T47D (cell line): ENCODE measurements around the gene DHX38.
"Not testable (repeated sequence)": the region's sequence is repeated elsewhere in the genome, so short reads cannot be mapped to it uniquely, and the experiment has no call there.

Experiments used
- DNase-seq, 2 experiments: peaks; one replicate each; pipeline versions ENCODE4 v3.0.0 to v3.0.0-alpha.2; 2011 to 2012; ENCODE audit warnings: low read depth in 1 of 2, low spot score in 1 of 2
- JUND ChIP-seq: IDR thresholded peaks from 2 replicates; pipeline ENCODE4 v1.6.1; 2012; ENCODE audit warnings: low read depth
- in situ Hi-C: cut with HindIII; loops from 2 replicates; pipeline ENCODE4 v1.10.0; 2016; ENCODE audit warnings: low sequenced_read_pairs, low pct_unique_long_range_greater_than_20kb

DHX38 gene

DNA sequence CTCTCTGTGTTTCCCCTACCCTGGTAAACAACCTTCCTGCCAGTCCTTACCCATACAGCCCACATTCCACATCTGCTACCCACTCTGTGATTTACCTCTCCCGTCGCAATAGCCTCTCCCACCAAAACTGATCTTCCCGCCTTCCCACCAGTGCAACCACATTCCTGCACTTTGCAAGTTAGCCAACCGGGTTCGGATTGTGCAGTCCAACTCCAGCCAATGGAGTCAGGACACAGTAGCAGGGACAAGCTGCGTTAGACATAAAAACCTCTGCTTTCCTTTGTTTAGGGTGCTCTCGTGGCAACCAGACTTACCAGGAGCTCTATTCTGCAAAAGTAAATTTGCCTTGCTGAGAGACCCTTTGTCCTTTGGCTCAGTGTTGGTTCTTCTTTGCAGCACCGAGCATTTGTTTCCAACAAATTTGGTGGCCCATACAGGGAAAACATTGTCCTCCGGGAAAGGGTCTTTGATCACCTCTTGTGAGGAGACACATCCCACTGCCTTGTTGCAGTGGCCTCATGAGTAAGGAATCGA, 29.2 kb upstream of the DHX38 start:
- DNase-seq: no peak
- no peak for TF ChIP-seq JUND
- in situ Hi-C loops: no loop called here

DNA sequence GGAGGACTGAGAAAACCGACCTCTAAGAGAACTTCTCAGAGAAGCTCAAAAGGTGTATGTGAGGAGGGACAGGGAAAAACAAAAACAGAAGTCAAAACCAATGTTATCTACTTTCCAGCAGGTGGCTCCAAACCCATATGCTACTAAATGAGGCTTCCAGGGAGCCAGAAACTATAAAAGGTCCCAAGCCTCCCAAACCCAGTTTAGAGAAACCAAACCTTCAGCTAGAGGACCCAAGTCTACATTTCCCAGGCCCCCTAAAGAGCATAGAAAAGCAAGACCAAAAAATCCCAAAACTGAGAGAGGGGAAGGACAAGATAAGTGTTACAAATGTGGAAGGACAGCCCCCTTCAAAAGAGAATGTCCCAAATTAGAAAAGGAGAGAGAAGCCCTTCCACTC, 26.9 kb upstream of the DHX38 start:
- DNase-seq: peak; percentile 38 to 58
- in situ Hi-C loops: no loop called here
- TF ChIP-seq JUND: no peak

- TF ChIP-seq JUND: no peak
- DNase-seq: no peak
- in situ Hi-C loops: no loop called here
Measured at GRCh38 chr16:72068930-72069329, 24.7 kb upstream of the DHX38 start.

- no peak for DNase-seq
- in situ Hi-C loops: no loop called here
- TF ChIP-seq JUND: no peak
Measured at GRCh38 chr16:72072514-72073342, 20.9 kb upstream of the DHX38 start.

GRCh38 chr16:72073560-72074230, 20.0 kb upstream of the DHX38 start:
- in situ Hi-C loops: no loop called here
- no peak for DNase-seq
- no peak for TF ChIP-seq JUND

DNA sequence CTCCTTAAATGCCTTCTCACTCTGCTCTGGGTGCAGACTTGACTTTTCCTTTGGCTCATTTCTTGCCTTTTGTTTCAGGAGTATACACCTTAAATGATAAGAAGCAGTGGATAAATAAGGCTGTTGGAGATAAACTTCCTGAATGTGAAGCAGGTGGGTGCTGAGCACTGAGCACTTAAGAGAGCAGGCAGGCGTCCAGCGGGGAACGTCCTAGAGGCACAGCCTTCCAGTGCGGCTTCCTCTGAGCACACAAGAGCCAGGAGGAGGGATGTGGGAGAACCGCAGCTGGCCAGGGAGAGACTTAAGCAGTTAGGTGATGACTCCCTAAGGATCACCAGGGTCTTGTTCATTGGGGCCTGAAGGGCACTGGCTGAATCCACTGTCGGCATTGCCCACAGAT, 18.6 kb upstream of the DHX38 start:
- DNase-seq, in situ Hi-C loops: not testable (repeated sequence)

DNA sequence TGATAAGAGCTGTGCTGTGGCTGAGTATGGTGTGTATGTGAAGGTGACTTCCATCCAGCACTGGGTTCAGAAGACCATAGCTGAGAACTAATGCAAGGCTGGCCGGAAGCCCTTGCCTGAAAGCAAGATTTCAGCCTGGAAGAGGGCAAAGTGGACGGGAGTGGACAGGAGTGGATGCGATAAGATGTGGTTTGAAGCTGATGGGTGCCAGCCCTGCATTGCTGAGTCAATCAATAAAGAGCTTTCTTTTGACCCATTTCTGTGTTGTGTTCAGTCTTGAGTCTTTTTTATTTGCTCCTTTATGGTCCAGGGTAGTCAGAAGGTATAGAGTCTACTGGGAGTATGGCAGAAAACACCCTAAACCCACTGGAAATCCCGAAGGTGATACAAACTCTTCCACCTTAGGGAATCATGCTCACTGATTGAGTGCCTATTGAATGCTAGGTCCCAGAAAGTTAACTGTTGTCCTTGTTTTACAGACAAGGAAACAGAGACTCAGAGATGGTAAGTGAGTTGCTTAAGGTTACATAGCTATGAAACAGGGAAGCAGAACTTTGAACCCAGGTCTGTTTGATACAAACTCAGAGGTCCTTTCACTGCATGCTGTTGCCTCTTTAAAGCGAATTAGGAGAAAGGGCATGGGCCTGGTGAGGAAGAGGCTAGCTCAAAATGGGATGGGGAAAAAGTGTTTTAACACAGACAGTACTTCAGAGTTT, 16.5 kb upstream of the DHX38 start:
- DNase-seq, in situ Hi-C loops: not testable (repeated sequence)

DNA sequence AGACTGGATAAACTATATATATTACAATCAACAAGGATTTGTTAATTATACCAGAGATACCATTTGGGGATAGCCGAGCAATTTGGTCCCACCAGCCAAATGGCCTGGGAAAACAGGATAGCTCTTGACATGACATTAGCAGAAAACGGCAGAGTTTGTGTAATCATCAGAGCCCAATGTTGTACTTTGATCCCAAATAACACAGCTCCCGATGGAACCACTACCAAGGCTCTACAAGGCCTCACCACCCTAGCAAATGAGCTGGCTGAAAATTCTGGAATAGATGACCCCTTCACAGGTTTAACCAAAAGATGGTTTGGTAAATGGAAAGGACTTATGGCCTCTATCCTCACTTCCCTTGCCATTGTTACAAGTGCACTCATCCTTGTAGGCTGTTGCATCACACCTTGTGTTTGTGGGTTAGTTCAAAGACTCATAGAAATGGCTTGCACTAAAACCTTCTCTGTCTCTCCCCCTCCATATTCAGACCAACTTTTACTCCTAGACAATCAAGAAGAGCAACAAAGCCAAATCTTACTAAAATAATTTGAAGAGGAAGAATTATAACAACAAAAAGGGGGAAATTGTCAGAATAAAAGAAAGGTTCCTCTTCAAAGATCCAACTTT, 9.8 kb upstream of the DHX38 start:
- TF ChIP-seq JUND: no peak
- no peak for DNase-seq
- in situ Hi-C loops: no loop called here

DNA sequence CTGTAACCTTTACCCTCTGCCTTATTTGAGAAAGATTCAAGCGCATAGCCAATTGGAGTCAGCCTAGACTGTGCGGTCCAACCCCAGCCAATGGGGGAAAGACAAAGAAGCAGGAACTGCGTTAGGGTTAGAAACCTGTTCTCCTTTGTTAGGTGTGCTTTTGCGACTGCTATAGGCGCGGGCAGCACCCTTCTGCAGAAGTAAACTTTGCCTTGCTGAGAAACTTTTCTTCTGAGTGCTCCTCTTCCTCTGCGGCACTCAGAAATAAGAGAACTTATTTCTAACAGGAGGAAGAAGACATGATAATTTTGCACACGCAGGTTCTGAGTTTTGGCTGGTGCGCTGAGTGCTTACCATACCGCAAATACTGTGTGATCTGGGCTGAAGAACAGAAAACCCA, 9.2 kb upstream of the DHX38 start:
- no peak for TF ChIP-seq JUND
- in situ Hi-C loops: no loop called here
- DNase-seq: no peak

GRCh38 chr16:72085002-72085401, 8.6 kb upstream of the DHX38 start:
- in situ Hi-C loops: no loop called here
- TF ChIP-seq JUND: no peak
- DNase-seq: no peak

DNA sequence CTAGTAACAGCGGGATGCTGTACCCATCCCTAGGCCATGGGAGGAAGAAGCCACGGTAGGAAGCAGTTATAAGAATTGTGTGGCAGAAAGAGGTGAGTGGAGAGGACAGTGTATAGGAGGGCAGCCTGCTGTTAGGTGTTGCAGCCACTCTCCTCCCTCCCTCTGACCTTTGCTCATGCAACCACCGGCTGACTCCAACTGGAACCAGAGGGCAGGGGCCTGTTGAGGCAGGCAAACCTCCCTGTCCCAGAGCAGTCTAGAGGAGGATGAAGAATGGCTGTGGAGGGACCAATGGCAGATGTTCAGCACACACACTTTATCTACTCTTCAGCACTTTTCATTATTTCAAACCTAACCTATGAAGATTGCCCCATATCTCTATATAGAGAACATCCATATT, 2.4 kb upstream of the DHX38 start:
- no peak for TF ChIP-seq JUND
- no peak for DNase-seq
- in situ Hi-C loops: no loop called here

GRCh38 chr16:72092832-72093447, 707 bp upstream of the DHX38 start:
- TF ChIP-seq JUND: no peak
- in situ Hi-C loops: no loop called here
- DNase-seq: peak in 1 of 2 experiments; percentile 71
